SK-N-SH (cell line): ENCODE data around the gene FBXO3. TPM values are rescaled to one million over a fixed set of nuclear protein-coding genes. Genes with fewer than 3 reads are reported as not detected.

ENCODE experiments used
- CTCF ChIA-PET: fragments of 300-600, 350-600 bp; formaldehyde crosslinking; extraction: SDS; loops from one replicate; lab custom pipeline; 2021; lab: Yijun Ruan, JAX
- POLR2A ChIA-PET: fragments of 350-600 bp; sonication (Branson Sonifier 250); formaldehyde crosslinking; extraction: SDS; loops from one replicate; lab custom pipeline; 2020; ENCODE audit warnings: antibody characterized with exemption, inconsistent platforms; lab: Yijun Ruan, JAX
- DNase-seq: peaks from one replicate; pipeline ENCODE4 v3.0.0; 2012
- H2AFZ ChIP-seq: fragments of 200-600 bp; sonication (generic); 2 replicates; pipeline ENCODE4 v1.8.1; 2016; ENCODE audit warnings: antibody characterized with exemption, mild to moderate bottlenecking, low read depth
- H3F3A ChIP-seq: fragments of 200-600 bp; sonication (generic); replicated peaks from 2 replicates; pipeline ENCODE3; 2016; ENCODE audit warnings: antibody characterized with exemption, mild to moderate bottlenecking; ENCODE audit not compliant: insufficient read depth
- H3K27ac ChIP-seq, 2 experiments: fragments of 200-500 bp in 1 of 2; fragments of 200-600 bp in 1 of 2; sonication (Bioruptor generic) in 1 of 2; sonication (generic), shearing (Covaris generic) in 1 of 2; 2 replicates each; pipeline versions ENCODE4 v1.5.1 to v1.6.1; 2014 to 2016; ENCODE audit warnings: low read depth in 2 of 2, inconsistent platforms in 1 of 2, low read length in 1 of 2, mild to moderate bottlenecking in 1 of 2, mixed read lengths in 1 of 2
- H3K27me3 ChIP-seq: fragments of 200-600 bp; sonication (generic), shearing (Covaris generic); 2 replicates; pipeline ENCODE4 v1.6.1; 2016; ENCODE audit warnings: mixed run types; ENCODE audit not compliant: insufficient read depth
- H3K36me3 ChIP-seq, 2 experiments: fragments of 200-500 bp in 1 of 2; fragments of 200-600 bp in 1 of 2; sonication (Bioruptor generic) in 1 of 2; sonication (generic) in 1 of 2; replicated peaks in 1 of 2; 2 replicates each; pipeline versions ENCODE3 to v1.5.1; 2014 to 2016; ENCODE audit warnings: low read length in 1 of 2, mild to moderate bottlenecking in 1 of 2; ENCODE audit not compliant: insufficient read depth in 2 of 2, control insufficient read depth in 1 of 2
- H3K4me1 ChIP-seq, 2 experiments: fragments of 200-500 bp in 1 of 2; fragments of 200-600 bp in 1 of 2; sonication (Bioruptor generic) in 1 of 2; sonication (generic), shearing (Covaris generic) in 1 of 2; 2 replicates each; pipeline versions ENCODE4 v1.5.1 to v1.6.1; 2014 to 2016; ENCODE audit warnings: low read depth in 1 of 2, low read length in 1 of 2, mixed run types in 1 of 2; ENCODE audit not compliant: insufficient read depth in 2 of 2, control insufficient read depth in 1 of 2
- H3K4me2 ChIP-seq: fragments of 200-600 bp; sonication (generic), shearing (Covaris generic); 2 replicates; pipeline ENCODE4 v1.6.1; 2017; ENCODE audit warnings: mixed run types
- H3K4me3 ChIP-seq, 2 experiments: fragments of 200-500 bp in 1 of 2; fragments of 200-600 bp in 1 of 2; sonication (Bioruptor generic) in 1 of 2; sonication (generic), shearing (Covaris generic) in 1 of 2; 2 replicates each; pipeline versions ENCODE4 v1.5.1 to v1.8.1; 2014 to 2016; ENCODE audit warnings: low read depth in 2 of 2, inconsistent platforms in 1 of 2, low read length in 1 of 2, mild to moderate bottlenecking in 1 of 2, mixed read lengths in 1 of 2, moderate library complexity in 1 of 2
- H3K79me2 ChIP-seq: fragments of 200-600 bp; sonication (generic); 2 replicates; pipeline ENCODE4 v1.8.1; 2017; ENCODE audit warnings: mild to moderate bottlenecking; ENCODE audit not compliant: insufficient read depth
- H3K9ac ChIP-seq: fragments of 200-600 bp; sonication (generic); 2 replicates; pipeline ENCODE4 v1.6.1; 2017; ENCODE audit warnings: mixed run types
- H3K9me2 ChIP-seq: fragments of 200-600 bp; sonication (generic); 2 replicates; pipeline ENCODE4 v1.6.1; 2017; ENCODE audit warnings: mixed run types
- H3K9me3 ChIP-seq: fragments of 200-600 bp; sonication (generic); 2 replicates; pipeline ENCODE4 v1.6.1; 2017; ENCODE audit warnings: mixed run types, mild to moderate bottlenecking, moderate library complexity
- H4K20me1 ChIP-seq: fragments of 200-600 bp; sonication (generic); 2 replicates; pipeline ENCODE4 v1.6.1; 2017; ENCODE audit warnings: mild to moderate bottlenecking, mixed run types; ENCODE audit not compliant: insufficient read depth
- CHD2 ChIP-seq: fragments of 150-350 bp; IDR thresholded peaks from 2 replicates; pipeline ENCODE4 v1.6.1; 2018; ENCODE audit warnings: low read length; ENCODE audit not compliant: partially characterized antibody
- ELF1 ChIP-seq: IDR thresholded peaks from 2 replicates; pipeline ENCODE4 v1.4.0; 2012
- EP300 ChIP-seq, 2 experiments: IDR thresholded peaks; 2 replicates each; pipeline versions ENCODE4 v1.4.0 to v1.6.1; 2012; ENCODE audit warnings: borderline replicate concordance in 1 of 2, low read depth in 1 of 2, low read length in 1 of 2
- EZH2phosphoT487 ChIP-seq: fragments of 200-600 bp; sonication (generic); IDR thresholded peaks from 2 replicates; pipeline ENCODE4 v1.6.1; 2017; ENCODE audit warnings: low read depth, mixed run types, mild to moderate bottlenecking, antibody characterized with exemption, moderate library complexity, borderline replicate concordance
- GABPA ChIP-seq: IDR thresholded peaks from 2 replicates; pipeline ENCODE4 v1.4.0; 2012; ENCODE audit warnings: low read depth, mild to moderate bottlenecking
- JUND ChIP-seq: IDR thresholded peaks from 2 replicates; pipeline ENCODE4 v1.4.0; 2012
- NFIC ChIP-seq: IDR thresholded peaks from 2 replicates; pipeline ENCODE4 v1.4.0; 2012; ENCODE audit warnings: borderline replicate concordance
- NRF1 ChIP-seq: IDR thresholded peaks from 2 replicates; pipeline ENCODE4 v1.6.1; 2012; ENCODE audit warnings: low read depth, mild to moderate bottlenecking, low read length
- POLR2AphosphoS5 ChIP-seq: IDR thresholded peaks from 2 replicates; pipeline ENCODE4 v1.6.1; 2012; ENCODE audit warnings: low read depth, low read length
- RAD21 ChIP-seq: IDR thresholded peaks from 2 replicates; pipeline ENCODE4 v1.6.1; 2012; ENCODE audit warnings: mild to moderate bottlenecking, low read length
- RFX5 ChIP-seq: IDR thresholded peaks from 2 replicates; pipeline ENCODE4 v1.6.1; 2012; ENCODE audit warnings: mild to moderate bottlenecking, improper control_type of control experiment, low read length
- SIN3A ChIP-seq: IDR thresholded peaks from 2 replicates; pipeline ENCODE4 v1.6.1; 2012; ENCODE audit warnings: low read depth, mild to moderate bottlenecking, low read length, moderate library complexity, borderline replicate concordance
- SMC3 ChIP-seq: IDR thresholded peaks from 2 replicates; pipeline ENCODE4 v1.6.1; 2012; ENCODE audit warnings: low read depth, low read length, improper control_type of control experiment
- TAF1 ChIP-seq: IDR thresholded peaks from 2 replicates; pipeline ENCODE4 v1.6.1; 2012; ENCODE audit warnings: low read depth, mild to moderate bottlenecking, low read length, moderate library complexity, borderline replicate concordance
- TCF12 ChIP-seq: IDR thresholded peaks from 2 replicates; pipeline ENCODE4 v1.4.0; 2012
- YY1 ChIP-seq: IDR thresholded peaks from 2 replicates; pipeline ENCODE4 v1.4.0; 2012; ENCODE audit warnings: low read depth, mild to moderate bottlenecking
- WGBS: methylation state at CpG from one replicate; pipeline ENCODE4 v1.1.6; 2017; ENCODE audit warnings: low lambda C conversion rate; 5-methylcytosine and 5-hydroxymethylcytosine counted together
- polyA plus RNA-seq, 3 experiments: library from polyadenylated mRNA; depleted of rRNA; stranded (reverse); fragments of >200 nt; gene quantifications; 2 replicates each; pipeline ENCODE4 v1.2.3, GENCODE V29; 2012
- TF ChIP-seq, protein P1 (sequence below): IDR thresholded peaks from 2 replicates; pipeline ENCODE4 v1.6.1; 2012; ENCODE audit warnings: mild to moderate bottlenecking, low read depth, low read length, moderate library complexity
- TF ChIP-seq, protein P2 (sequence below): fragments of 200-600 bp; sonication (generic); IDR thresholded peaks from 2 replicates; pipeline ENCODE4 v1.6.1; 2017; ENCODE audit warnings: antibody characterized with exemption, mild to moderate bottlenecking, moderate library complexity
- TF ChIP-seq, protein P3 (sequence below): fragments of 150-350 bp; IDR thresholded peaks from 2 replicates; pipeline ENCODE4 v1.6.1; 2017; ENCODE audit warnings: antibody characterized with exemption, low read length, low read depth, borderline replicate concordance
- TF ChIP-seq, protein P4 (sequence below): IDR thresholded peaks from 2 replicates; pipeline ENCODE4; 2012

Gene FBXO3
- polyA plus RNA-seq, 1 of the 3 experiments (the other 2 are of a cell fraction) = 17.9 TPM

DNA sequence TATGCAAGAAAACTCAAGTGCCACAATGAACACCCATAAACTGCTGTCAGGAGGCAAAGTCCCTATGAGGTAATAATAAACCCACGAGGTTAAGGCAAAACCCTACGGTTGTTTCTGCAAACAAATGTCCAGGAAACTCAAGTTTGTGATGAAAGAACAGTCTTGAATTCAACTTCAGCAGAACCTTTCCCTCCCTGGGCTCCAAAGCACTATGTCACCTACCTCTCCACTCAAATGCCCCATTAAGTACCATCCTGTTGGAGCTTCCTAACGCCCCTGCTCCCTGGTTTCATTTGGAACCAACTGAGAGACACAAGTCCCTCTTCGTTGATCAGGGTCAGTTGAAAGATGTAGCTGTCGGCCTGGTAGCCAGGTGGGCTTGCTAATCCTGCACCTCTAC lies 71.1 kb downstream of the FBXO3 start:
- H3K4me3 ChIP-seq = no peak overlapping the region
- H3K9ac ChIP-seq = peak overlapping the region; percentile 69; the same call in 1 of the 2 replicates
- ChIA-PET POLR2A (no interaction called here), CTCF (interaction anchor here (1.2 to 1.8 kb wide), 2 partner anchors 11 to 16 kb away, joined by 5 to 6 read pairs; no protein-coding TSS in a partner anchor)
- whole genome bisulfite sequencing = 70% methylated on average over 5 of the region's 5 CpGs
- peaks cover 21 to 34% of the 10 kb centered on the region in 2 experiments for H3K36me3 ChIP-seq
- peaks cover 13 to 51% of the 10 kb centered on the region in 2 experiments; a peak in 3 of 4 replicates for H3K4me1 ChIP-seq
- TF ChIP-seq, protein P1, sequence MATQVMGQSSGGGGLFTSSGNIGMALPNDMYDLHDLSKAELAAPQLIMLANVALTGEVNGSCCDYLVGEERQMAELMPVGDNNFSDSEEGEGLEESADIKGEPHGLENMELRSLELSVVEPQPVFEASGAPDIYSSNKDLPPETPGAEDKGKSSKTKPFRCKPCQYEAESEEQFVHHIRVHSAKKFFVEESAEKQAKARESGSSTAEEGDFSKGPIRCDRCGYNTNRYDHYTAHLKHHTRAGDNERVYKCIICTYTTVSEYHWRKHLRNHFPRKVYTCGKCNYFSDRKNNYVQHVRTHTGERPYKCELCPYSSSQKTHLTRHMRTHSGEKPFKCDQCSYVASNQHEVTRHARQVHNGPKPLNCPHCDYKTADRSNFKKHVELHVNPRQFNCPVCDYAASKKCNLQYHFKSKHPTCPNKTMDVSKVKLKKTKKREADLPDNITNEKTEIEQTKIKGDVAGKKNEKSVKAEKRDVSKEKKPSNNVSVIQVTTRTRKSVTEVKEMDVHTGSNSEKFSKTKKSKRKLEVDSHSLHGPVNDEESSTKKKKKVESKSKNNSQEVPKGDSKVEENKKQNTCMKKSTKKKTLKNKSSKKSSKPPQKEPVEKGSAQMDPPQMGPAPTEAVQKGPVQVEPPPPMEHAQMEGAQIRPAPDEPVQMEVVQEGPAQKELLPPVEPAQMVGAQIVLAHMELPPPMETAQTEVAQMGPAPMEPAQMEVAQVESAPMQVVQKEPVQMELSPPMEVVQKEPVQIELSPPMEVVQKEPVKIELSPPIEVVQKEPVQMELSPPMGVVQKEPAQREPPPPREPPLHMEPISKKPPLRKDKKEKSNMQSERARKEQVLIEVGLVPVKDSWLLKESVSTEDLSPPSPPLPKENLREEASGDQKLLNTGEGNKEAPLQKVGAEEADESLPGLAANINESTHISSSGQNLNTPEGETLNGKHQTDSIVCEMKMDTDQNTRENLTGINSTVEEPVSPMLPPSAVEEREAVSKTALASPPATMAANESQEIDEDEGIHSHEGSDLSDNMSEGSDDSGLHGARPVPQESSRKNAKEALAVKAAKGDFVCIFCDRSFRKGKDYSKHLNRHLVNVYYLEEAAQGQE = no peak
- TF ChIP-seq, protein P2, sequence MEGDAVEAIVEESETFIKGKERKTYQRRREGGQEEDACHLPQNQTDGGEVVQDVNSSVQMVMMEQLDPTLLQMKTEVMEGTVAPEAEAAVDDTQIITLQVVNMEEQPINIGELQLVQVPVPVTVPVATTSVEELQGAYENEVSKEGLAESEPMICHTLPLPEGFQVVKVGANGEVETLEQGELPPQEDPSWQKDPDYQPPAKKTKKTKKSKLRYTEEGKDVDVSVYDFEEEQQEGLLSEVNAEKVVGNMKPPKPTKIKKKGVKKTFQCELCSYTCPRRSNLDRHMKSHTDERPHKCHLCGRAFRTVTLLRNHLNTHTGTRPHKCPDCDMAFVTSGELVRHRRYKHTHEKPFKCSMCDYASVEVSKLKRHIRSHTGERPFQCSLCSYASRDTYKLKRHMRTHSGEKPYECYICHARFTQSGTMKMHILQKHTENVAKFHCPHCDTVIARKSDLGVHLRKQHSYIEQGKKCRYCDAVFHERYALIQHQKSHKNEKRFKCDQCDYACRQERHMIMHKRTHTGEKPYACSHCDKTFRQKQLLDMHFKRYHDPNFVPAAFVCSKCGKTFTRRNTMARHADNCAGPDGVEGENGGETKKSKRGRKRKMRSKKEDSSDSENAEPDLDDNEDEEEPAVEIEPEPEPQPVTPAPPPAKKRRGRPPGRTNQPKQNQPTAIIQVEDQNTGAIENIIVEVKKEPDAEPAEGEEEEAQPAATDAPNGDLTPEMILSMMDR = no peak
- TF ChIP-seq, protein P3, sequence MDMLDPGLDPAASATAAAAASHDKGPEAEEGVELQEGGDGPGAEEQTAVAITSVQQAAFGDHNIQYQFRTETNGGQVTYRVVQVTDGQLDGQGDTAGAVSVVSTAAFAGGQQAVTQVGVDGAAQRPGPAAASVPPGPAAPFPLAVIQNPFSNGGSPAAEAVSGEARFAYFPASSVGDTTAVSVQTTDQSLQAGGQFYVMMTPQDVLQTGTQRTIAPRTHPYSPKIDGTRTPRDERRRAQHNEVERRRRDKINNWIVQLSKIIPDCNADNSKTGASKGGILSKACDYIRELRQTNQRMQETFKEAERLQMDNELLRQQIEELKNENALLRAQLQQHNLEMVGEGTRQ = no peak
- no peak for TF ChIP-seq RAD21
- no peak for TF ChIP-seq EZH2phosphoT487
- no peak for TF ChIP-seq EP300 (IDR thresholded peaks at IDR 0.05; ENCODE audit: borderline replicate concordance in 1 of 2, low read depth in 1 of 2, low read length in 1 of 2)
- TF ChIP-seq SMC3 = no peak
- no peak for TF ChIP-seq GABPA
- no peak for TF ChIP-seq NRF1
- TF ChIP-seq CHD2 = no peak
- TF ChIP-seq YY1 = no peak
- TF ChIP-seq TAF1 = no peak
- no peak for TF ChIP-seq POLR2AphosphoS5
- TF ChIP-seq RFX5 = no peak
- TF ChIP-seq SIN3A = no peak
- no peak for TF ChIP-seq NFIC
- no peak for TF ChIP-seq ELF1
- TF ChIP-seq, protein P4, sequence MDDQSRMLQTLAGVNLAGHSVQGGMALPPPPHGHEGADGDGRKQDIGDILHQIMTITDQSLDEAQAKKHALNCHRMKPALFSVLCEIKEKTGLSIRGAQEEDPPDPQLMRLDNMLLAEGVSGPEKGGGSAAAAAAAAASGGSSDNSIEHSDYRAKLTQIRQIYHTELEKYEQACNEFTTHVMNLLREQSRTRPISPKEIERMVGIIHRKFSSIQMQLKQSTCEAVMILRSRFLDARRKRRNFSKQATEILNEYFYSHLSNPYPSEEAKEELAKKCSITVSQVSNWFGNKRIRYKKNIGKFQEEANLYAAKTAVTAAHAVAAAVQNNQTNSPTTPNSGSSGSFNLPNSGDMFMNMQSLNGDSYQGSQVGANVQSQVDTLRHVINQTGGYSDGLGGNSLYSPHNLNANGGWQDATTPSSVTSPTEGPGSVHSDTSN = no peak
- TF ChIP-seq TCF12 = no peak
- TF ChIP-seq JUND = no peak
- H3K4me2 ChIP-seq = no peak overlapping the region
- peaks cover 62% of the 10 kb centered on the region for H3F3A ChIP-seq
- no peaks in the 10 kb centered on the region for H4K20me1 ChIP-seq
- H3K9me3 ChIP-seq = no peaks in the 10 kb centered on the region
- peaks cover 23% of the 10 kb centered on the region; the same call in 1 of the 2 replicates for H3K79me2 ChIP-seq
- H3K27ac ChIP-seq = peak overlapping the region in 1 of 2 experiments; percentile 94; a peak in 2 of 4 replicates
- no peaks in the 10 kb centered on the region for H3K27me3 ChIP-seq
- no peaks in the 10 kb centered on the region for H3K9me2 ChIP-seq
- no peak overlapping the region for H2AFZ ChIP-seq
- no peak for DNase-seq
